NAMALWA (cell line): ENCODE measurements around the gene SMPD1.
"Not testable (repeated sequence)": the region's sequence is repeated elsewhere in the genome, so short reads cannot be mapped to it uniquely, and the experiment has no call there.

Experiments used
- DNase-seq: peaks from one replicate; pipeline ENCODE4 v3.0.0-alpha.2; 2015; ENCODE audit warnings: low spot score

Gene SMPD1

DNA sequence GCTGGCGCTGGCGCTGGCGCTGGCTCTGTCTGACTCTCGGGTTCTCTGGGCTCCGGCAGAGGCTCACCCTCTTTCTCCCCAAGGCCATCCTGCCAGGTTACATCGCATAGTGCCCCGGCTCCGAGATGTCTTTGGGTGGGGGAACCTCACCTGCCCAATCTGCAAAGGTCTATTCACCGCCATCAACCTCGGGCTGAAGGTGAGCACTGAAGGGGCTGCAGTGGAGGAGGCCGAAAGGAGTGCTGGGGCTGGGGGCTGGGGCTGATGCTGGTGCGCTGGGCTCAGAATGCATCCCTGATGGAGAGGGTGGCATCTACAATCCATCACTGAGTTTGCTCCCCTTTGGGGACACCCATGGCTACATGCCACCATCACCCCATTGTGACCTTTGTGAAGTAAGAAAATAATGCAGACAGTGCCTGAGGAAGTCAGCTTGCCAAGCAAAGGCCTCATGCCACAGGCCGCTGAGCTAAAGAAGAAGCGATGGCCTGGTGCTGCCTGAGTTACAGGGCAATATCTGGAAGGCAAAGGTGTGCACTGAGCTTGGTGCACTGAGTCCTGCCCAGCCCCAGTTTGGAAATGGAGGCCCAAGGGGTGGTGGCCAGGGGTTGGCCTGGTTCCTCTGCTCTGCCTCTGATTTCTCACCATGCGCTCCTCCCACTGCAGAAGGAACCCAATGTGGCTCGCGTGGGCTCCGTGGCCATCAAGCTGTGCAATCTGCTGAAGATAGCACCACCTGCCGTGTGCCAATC, 620 bp downstream of the SMPD1 start:
- DNase-seq: no peak

DNA sequence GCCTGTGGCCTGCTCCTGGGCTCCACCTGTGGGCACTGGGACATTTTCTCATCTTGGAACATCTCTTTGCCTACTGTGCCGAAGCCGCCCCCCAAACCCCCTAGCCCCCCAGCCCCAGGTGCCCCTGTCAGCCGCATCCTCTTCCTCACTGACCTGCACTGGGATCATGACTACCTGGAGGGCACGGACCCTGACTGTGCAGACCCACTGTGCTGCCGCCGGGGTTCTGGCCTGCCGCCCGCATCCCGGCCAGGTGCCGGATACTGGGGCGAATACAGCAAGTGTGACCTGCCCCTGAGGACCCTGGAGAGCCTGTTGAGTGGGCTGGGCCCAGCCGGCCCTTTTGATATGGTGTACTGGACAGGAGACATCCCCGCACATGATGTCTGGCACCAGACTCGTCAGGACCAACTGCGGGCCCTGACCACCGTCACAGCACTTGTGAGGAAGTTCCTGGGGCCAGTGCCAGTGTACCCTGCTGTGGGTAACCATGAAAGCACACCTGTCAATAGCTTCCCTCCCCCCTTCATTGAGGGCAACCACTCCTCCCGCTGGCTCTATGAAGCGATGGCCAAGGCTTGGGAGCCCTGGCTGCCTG, 1.4 kb downstream of the SMPD1 start:
- no peak for DNase-seq

DNA sequence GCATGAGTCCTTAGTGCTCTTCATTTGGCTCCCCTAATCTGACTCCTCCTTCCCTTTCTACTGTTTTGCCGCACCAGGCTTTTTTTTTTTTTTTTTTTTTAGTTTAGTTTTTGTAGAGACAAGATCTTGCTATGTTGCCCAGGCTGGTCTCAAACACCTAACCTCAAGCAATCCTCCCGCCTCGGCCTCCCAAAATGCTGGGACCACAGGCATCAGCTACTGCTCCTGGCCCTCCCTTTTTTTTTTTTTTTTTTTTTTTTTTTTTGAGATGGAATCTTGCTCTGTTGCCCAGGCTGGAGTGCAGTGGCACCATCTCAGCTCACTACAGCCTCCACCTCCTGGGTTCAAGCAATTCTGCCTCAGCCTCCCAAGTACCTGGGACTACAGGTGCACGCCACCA, 2.0 kb downstream of the SMPD1 start:
- not testable (repeated sequence) for DNase-seq

DNA sequence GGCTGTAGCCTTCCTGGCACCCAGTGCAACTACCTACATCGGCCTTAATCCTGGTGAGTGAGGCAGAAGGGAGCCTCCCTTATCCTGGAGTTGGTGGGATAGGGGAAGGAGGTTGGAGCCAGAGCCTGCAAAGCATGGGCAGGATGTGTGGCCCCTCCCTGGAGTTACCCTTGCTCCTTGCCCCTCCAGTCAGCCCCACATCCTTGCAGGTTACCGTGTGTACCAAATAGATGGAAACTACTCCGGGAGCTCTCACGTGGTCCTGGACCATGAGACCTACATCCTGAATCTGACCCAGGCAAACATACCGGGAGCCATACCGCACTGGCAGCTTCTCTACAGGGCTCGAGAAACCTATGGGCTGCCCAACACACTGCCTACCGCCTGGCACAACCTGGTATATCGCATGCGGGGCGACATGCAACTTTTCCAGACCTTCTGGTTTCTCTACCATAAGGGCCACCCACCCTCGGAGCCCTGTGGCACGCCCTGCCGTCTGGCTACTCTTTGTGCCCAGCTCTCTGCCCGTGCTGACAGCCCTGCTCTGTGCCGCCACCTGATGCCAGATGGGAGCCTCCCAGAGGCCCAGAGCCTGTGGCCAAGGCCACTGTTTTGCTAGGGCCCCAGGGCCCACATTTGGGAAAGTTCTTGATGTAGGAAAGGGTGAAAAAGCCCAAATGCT, 3.9 kb downstream of the SMPD1 start:
- DNase-seq: no peak

DNA sequence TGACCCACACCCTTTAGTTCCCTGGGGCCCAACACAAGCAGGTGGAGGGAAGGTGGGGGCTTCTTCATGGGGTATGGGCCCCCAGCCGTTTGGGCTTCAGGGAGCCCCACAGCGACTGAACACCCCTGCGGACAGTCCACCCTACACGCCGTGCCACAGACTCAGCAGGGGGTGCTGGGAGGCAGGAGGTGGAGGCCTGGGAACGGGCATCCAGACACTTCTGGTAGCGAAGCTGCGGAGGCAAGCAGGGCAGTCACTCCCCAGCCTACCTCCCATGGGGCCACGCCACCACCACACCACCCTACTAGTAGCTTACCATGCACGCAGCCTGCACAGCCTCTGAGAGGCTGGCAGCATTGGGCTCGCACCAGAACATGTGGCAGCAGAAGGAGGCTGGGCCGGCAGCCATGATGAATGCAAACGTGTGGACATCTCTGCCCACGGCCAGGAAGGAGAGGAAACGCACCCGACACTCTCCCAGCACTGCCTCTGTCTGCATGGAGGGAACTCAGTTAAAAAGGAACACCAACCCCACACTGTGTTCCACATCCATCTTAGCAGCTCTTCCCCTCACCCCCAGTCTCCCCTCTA, 5.3 kb downstream of the SMPD1 start:
- DNase-seq: no peak

GRCh38 chr11:6397156-6397555, 6.9 kb downstream of the SMPD1 start:
- DNase-seq: no peak

DNA sequence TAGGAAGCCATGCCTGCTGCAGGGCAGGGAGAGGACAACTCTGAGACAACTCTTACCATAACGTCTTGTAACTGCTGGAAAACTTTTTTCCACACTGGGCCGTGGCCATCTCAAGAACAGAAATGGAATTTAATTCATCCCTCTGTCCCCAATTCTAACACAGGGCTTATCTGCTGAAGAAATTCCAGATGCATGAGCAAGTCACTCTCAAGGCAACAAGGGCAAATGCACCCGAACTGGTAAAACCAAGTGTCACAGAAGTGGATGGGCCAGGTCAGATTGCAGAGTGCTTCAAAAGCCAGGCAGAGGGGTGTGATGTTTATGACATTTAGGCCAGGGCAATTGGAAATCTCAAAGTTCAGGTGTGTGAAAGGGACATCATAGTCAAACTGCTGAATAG, 7.4 kb downstream of the SMPD1 start:
- no peak for DNase-seq

DNA sequence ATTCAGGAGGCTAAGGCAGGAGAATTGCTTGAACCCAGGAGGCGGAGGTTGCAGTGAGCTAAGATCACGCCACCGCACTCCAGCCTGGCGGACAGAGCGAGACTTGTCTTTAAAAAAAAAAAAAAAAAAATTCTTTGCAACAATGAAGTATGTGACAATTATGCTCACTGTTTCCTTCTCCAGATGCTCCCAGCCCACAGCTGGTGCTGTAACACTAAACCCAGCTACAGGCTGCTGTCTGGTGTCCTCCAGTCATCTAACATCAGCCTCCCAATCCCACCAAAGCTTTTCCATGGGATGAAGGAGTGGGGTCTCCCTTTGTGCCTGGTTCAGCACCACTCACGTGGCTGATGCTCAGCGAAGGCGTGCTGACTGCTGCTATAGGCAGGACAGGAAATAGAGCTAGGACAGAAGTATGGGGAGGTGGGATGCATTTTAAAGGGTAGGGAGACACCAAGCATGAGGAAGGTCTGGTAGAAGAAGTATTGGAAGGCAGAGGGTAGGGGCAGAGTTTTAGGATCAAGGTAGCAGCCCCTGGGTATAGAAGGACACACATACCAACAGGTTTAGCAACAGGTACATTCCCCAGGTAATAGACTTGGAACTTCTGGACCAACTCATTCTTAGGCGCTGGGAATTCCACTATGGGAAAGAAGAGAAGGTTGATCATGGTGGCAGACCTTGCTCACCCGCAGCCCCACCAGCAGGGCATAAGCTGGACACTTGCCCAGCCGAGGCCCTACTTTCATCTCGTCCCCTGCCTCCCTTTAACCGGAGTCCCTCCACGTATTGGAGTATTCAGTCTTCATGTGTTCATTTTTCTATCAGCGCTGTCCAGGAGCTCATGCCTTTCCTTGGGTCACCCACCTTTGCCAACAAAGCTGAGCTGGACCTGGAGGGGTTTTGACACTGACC, 10.4 kb downstream of the SMPD1 start:
- DNase-seq: no peak

DNA sequence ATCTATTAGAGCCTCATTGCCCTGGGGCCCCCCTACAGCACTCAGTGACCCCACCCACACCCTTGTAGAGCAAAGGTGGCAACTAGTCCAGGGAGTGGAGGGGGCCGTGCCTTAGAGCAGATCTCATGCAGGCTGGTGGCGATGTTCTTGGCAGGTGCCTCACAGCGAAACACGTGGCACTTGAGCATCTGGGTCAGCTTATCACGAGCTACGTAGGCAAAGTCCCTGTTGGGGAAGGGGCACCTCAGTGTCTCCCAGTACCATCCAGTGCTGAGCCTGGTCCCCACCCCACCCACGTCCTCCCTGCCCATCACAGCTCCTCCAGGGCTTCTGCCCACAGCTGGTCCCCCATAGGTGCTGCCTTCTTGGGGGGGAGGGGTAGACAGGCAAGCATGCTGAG, 11.2 kb downstream of the SMPD1 start:
- DNase-seq: no peak

DNA sequence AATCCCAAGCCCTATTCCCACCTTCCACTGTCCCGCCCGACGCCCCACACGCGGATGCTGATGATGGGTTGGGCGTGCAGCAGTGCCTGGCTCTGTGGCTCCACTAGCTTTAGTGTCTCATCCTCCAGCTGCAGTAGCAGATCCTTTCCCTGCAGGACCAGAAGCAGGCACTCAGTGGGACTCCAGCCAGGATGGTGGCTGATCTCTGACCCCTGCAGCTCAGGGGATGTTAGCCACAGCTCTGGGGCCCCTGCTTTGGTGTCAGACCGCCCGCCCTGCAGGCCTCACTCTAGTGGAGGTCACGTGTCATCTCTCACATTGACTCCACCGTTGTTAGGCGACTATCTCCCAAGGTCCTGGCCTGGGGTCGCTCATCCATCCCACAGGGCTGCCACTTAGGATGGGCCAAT, 11.8 kb downstream of the SMPD1 start:
- DNase-seq: no peak

GRCh38 chr11:6402561-6402981, 12.3 kb downstream of the SMPD1 start:
- peak; percentile 66 for DNase-seq

DNA sequence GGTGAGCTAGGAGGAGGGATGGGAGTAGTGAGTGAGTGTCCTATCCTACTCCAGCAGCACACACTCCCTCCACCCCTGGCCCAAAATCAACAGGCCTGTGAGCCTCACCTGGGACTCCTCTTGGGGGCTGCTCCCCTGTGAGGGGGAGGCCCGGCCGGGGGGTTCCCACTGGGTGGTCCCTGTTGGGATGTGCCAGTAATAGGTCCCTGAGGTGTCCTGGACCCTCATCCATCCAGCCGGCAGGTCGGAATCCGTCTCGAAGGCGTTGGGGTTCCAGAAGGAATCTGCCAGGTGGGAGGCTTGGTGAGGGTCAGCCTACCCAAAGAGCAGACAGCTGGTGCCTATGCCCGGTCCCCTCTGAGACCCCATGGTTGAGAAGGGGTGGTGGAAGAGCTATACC, 13.3 kb downstream of the SMPD1 start:
- DNase-seq: no peak

DNA sequence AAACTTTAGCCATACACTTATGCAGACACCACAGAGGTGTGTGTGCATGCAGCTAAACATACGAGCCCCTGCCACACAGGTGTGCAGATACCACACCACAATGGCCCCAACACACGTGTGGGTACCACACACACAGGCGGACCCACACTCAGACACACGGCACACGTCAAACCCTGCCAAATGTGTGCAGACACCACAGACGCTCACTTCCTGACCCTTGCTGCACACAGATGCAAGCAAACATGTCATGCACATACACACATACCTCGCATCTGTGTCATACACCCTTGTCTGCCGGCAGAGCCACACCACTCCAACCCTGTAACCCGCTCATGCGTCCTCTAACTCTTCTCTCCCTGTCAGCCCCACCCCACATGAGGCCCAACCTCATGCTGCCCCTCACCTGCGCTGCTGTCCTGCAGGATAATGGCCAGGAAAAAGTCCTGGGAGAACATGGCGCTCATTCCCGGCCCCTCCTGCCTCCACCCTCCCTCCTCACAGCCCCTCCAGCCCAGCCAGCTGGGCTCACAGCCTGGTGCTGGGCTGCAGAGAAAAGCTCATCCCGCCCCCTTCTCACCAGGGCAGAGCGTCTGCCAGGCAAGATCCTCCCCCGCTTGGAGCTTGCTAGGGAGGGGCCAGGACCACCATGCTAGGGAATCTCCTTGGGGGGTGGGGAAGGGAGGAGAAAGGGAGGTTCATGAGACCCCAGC, 14.2 kb downstream of the SMPD1 start:
- no peak for DNase-seq

DNA sequence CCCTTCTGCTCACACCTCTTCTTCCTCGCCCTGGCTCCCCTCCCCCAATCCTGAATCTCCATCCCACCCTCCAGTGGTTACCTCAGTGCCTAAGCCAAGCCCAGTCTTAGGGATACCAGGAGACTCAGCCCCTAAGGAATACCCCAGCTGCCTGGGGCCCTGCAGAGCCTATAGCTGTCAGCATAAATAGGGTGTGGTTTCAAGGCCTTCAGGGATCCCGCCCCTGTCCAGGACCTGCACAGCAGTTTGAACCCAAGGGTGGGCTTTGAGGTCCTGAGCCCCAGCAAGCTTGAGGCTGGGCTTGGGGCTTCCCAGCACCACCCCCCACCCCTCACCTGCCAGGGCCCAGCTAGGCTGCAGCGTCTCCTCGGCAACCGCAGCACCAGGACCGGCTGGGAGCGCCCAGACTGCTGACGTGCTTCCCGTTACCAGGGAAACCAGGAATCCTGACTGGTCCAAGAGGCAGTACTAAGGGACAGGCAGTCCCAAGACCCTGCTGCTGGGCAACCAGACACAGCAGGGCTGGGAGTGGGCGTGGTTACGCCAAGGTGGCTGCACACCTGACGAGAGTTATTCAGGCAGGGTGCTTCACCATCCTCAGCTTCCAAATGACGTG, 14.9 kb downstream of the SMPD1 start:
- DNase-seq: no peak

- no peak for DNase-seq
Observed at GRCh38 chr11:6405846-6406245, 15.6 kb downstream of the SMPD1 start.

DNA sequence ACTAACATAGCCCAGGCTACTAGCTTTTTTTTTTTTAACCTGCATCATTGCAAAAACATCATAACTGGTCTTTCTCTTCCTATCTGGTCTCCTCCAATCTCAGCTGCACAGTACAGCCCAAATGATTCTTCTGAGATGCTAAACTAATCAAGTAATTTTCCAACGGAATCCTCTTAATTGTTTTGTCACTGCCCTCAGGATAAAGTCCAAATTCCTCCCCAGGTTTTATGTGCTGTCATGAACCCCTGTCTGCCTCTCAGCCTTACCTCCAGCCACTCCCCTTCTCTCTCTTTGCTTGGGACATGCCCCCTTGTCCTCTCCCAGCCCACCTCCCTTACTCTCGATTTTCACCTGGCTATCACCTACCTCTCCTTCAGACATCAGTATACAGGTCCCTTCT, 16.1 kb downstream of the SMPD1 start:
- DNase-seq: no peak

DNA sequence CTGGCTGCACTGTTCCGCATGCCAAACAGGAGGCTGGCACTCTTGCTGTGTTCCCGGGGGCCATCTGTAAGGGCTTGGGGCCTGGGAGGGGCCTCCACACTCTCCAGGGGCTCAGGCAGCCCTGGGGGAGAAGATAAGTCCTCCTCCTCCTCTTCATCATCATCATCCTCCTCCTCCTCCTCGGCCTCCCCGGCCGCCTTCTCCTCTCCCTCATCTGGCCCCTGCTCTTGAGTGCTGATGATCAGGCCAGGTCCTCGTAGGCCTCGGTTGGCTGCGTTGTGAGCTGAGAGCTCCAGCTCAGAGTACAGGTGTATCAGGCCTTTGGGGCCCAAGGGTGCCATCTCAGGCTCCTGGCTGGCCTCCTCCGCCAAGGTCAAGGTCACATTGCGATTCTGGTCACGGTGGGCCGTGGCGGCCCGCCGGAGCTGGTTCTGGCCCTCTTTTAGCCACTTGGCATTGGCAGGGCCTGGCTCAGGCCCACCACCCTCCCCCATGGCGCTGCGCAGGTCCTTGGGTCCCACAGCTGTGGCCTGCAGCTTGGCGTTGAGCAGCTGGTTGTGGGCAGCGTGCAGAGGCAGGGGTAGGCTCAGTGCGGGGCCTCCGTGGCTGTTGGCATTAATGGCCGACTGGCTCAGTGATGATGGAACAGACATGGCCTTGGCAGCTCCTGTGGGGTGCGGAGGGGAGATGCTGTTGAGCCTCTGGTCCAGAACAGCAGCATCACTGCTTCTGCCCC, 20.6 kb downstream of the SMPD1 start:
- DNase-seq: no peak

DNA sequence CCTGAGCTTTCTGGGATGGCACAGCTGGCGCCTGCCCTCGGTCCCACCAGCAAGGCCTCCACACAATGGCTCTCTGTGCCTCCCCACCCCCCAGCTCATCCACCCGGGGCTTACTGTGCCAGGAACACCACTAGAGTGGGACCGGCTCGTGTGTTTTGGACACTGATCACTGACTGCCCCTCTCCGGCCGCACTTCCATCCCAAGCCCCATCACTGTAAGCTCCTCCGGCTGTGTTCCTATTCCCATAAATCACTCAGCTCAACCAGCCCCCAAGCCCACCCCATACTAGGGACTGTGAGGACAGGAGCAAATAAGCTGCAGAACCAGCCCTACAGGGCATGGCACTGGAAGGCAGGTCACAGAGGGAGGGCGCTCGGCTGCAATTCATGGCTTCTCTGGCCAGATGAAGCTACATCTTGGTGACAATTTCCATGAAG, 21.3 kb downstream of the SMPD1 start:
- DNase-seq: no peak

DNA sequence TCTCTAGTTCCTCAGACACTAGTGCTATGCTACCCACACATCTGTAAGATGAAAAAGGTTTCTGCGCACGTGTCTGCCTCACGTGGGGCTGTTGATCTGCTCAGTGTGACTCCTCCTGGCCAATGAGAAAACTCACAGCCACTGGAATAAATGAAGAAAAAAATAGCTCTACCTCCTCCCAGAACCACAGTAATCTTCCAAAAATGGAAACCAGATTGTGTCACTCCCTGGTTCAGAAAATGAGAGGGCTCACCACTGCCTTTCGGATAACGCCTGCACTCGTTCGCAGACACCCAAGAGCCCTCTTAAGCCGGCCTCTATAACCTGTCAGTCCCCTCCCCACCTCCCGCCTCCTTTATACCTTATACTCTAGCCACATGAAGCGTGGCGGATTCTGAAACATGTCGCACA, 23.5 kb downstream of the SMPD1 start:
- no peak for DNase-seq

- DNase-seq: no peak
Observed at GRCh38 chr11:6414874-6415328, 24.6 kb downstream of the SMPD1 start.
